ENCODE data around the gene DNHD1.

Gene DNHD1

DNA sequence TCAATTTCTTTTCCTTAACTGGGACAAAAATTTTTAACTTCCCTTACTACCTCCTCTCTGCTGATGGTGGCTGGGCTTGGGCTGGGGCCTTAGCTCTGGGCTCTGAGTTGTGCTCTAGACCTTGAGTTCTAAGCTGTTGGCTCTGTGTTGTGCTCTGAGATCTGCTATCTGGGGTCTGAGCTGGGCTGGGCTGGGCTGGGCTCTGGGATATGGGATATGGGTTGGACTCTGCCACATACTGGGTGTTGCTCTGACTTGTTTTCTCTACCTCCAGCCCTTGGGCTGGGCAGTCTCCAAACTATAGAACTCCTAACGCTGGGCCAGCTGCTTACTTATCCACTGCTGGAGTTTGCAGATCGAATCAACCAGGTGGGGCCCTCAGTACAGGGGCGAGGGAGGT is 41.9 kb downstream of the DNHD1 start:
- H3K4me3 Mint-ChIP-seq: no peak overlapping the region
- H3K9me3 Mint-ChIP-seq: no peaks in the 10 kb centered on the region
- no peaks in the 10 kb centered on the region for H3K27me3 Mint-ChIP-seq
- H3K4me1 Mint-ChIP-seq: no peaks in the 10 kb centered on the region
- H3K27ac Mint-ChIP-seq: no peak overlapping the region
- H3K36me3 Mint-ChIP-seq: peaks cover 9% of the 10 kb centered on the region

DNA sequence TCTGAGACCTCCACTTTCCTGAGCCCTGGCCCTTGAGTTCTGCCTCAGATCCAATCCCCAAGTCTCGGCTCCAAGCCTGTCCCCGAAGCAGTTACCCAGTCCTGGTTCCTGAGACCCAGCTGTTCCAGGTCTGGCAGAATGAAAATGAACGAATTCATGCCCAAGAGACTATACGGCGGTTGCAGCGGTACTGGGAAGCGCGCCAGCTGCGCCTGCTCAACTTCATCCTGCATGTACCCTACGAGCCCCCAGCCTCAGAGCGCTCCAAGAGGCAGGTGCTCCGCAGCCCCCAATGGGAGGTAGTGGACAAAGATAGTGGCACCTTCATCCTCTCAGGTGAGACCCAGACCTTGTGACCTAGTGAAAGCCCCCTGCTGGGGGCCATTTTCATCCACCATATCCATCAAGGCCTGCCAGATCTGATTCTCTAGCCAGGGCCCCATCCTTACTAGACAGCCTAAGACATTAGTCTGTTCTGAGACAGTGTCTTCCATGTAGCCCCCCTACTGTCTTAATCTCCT is 42.7 kb downstream of the DNHD1 start:
- H3K27ac Mint-ChIP-seq: no peak overlapping the region

DNA sequence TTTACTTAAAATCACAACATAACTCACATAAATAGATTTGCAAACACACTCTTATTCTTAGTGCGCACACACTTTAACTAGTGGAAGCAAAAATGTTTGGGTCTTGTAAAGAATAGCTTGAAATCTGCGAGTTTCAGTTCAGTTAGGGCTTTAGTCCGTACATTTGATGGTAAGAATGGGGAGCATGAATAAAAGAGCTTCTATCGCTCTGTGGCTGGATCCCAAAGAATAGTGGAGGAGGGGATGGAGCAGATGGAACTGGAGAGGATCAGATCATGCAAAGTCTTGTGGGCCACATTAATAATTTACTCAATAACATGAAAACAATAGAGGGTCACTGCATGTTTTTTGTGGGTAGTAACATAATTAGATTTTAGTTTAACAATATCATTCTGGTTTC is 44.3 kb downstream of the DNHD1 start:
- Mint-ChIP-seq H3K4me3 (no peak overlapping the region), H3K36me3 (peaks cover 10% of the 10 kb centered on the region), H3K4me1 (no peaks in the 10 kb centered on the region), H3K9me3 (no peaks in the 10 kb centered on the region), H3K27ac (no peak overlapping the region), H3K27me3 (no peaks in the 10 kb centered on the region)

More for the DNA sequence above, 42.7 kb downstream of the DNHD1 start:
- Mint-ChIP-seq H3K4me1 (no peaks in the 10 kb centered on the region), H3K27me3 (no peaks in the 10 kb centered on the region), H3K9me3 (no peaks in the 10 kb centered on the region), H3K4me3 (no peak overlapping the region), H3K36me3 (peaks cover 13% of the 10 kb centered on the region)

GRCh38 chr11:6542727-6543126 is 45.6 kb downstream of the DNHD1 start:
- Mint-ChIP-seq H3K36me3 (peaks cover 10% of the 10 kb centered on the region), H3K9me3 (no peaks in the 10 kb centered on the region), H3K4me1 (no peaks in the 10 kb centered on the region), H3K4me3 (no peak overlapping the region), H3K27me3 (no peaks in the 10 kb centered on the region), H3K27ac (no peak overlapping the region)

DNA sequence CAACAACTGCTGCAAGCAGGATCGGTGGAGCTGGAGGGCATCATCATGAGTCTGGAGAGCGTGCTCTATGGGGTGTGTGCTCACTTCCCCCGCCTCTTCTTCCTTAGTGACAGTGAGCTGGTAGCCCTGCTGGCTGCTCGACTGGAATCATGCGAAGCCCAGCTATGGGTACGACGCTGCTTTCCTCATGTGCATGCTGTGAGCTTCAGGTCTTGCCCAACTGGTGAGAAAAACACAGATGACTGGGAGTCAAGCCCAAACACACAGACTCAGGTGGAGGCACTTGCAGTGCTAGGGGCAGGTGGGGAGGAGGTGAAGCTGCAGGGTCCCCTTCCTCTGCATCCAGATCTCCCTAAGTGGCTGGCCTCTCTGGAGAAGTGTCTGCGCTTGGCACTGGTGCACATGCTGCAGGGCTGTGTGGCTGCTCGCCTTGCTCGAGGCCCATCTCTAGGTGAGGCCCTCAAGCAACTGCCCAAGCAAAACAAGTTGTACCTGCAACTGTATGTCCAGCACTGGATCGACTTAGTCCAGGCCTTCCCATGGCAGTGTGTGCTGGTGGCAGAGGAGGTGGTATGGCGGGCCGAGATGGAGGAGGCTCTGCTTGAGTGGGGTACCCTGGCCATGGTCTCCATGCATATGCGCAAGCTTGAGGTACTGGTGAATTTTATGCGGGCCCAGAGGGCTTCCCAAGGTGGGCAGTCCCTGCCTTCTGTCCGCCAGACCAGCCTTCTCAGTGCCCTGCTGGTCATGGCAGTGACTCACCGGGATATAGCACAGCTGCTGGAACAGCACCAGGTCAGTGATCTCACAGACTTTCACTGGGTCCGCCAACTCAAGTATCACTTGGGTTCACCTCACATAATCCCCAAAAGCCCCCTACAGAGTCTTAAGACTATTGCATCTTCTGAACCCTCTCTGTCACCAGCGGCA is 48.1 kb downstream of the DNHD1 start:
- H3K36me3 Mint-ChIP-seq: peaks cover 10% of the 10 kb centered on the region
- no peaks in the 10 kb centered on the region for H3K27me3 Mint-ChIP-seq
- no peak overlapping the region for H3K27ac Mint-ChIP-seq
- no peaks in the 10 kb centered on the region for H3K4me1 Mint-ChIP-seq
- H3K4me3 Mint-ChIP-seq: no peak overlapping the region
- H3K9me3 Mint-ChIP-seq: no peaks in the 10 kb centered on the region

DNA sequence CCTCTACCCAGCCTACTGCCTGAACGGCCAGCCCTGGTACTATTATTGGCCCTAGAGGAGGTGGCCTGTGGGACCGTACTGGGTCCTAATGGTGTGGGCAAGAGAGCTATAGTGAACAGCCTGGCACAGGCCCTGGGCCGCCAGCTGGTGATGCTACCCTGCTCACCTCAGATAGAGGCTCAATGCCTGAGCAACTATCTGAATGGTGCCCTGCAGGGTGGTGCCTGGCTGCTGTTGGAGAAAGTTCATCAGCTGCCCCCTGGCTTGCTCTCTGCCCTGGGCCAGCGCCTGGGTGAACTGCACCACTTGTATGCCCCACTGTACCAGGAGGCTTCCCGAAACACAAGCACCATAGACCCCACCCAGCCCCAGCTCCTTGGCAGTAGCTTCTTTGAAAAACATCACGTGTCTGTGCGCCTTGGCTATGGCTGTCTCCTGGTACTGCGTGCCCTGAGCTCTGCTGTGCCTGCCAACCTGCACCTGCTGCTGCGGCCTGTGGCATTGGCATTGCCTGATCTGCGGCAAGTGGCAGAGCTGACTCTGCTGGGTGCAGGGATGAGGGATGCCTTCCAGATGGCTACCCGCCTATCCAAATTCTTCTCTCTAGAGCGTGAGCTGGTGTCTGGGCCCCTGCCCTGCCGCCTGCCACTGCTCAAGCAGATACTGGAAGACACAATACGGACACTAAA is 49.0 kb downstream of the DNHD1 start:
- no peaks in the 10 kb centered on the region for H3K9me3 Mint-ChIP-seq
- no peak overlapping the region for H3K27ac Mint-ChIP-seq
- no peak overlapping the region for H3K4me3 Mint-ChIP-seq
- H3K27me3 Mint-ChIP-seq: no peaks in the 10 kb centered on the region
- peaks cover 10% of the 10 kb centered on the region for H3K36me3 Mint-ChIP-seq
- no peaks in the 10 kb centered on the region for H3K4me1 Mint-ChIP-seq

- Mint-ChIP-seq H3K27ac (no peak overlapping the region), H3K27me3 (no peaks in the 10 kb centered on the region), H3K9me3 (no peaks in the 10 kb centered on the region), H3K4me1 (no peaks in the 10 kb centered on the region), H3K4me3 (no peak overlapping the region), H3K36me3 (peaks cover 10% of the 10 kb centered on the region)
Measured at GRCh38 chr11:6546735-6547134, 49.7 kb downstream of the DNHD1 start.

DNA sequence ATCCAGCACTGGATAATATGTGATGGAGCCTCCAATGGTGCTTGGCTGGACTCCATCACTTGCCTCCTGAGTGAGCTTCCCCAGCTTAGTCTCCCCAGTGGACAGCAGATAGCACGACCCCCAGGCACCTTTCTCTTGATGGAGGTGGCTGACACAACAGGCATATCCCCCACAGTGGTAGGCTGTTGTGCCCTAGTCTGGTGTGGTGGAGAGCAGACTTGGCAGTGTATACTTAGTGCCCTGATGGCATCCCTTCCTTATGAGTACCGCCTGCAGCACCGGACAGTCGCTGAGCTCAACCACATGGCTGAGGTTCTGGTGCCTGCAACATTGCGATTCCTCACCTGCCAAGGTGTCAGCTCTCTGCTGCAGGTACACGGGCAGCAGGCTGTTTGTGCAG is 50.1 kb downstream of the DNHD1 start:
- H3K27me3 Mint-ChIP-seq: no peaks in the 10 kb centered on the region
- H3K27ac Mint-ChIP-seq: no peak overlapping the region
- no peaks in the 10 kb centered on the region for H3K9me3 Mint-ChIP-seq
- H3K4me3 Mint-ChIP-seq: no peak overlapping the region
- H3K36me3 Mint-ChIP-seq: peaks cover 7% of the 10 kb centered on the region
- no peaks in the 10 kb centered on the region for H3K4me1 Mint-ChIP-seq

DNA sequence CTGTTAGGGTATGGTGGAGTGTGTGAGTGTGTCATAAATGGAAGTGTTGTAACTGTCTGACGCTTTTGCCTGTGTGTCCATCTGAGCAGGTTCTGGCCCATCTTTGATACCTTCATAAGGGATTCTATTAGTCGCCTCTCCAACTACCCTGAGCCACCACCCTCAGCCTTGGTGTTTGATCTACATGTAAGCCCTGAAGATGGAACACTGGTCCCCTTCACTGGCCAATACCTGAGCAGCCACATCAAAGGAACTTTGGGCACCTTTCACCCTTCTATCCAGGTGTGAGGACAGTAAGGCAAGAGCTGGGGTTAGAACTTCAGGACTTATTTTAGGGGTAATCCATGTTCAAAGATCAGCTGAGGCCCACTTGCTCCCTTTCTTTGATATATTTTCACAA is 51.0 kb downstream of the DNHD1 start:
- Mint-ChIP-seq H3K27ac (no peak overlapping the region), H3K4me1 (no peaks in the 10 kb centered on the region), H3K9me3 (no peaks in the 10 kb centered on the region), H3K4me3 (no peak overlapping the region), H3K27me3 (no peaks in the 10 kb centered on the region), H3K36me3 (peaks cover 4% of the 10 kb centered on the region)

DNA sequence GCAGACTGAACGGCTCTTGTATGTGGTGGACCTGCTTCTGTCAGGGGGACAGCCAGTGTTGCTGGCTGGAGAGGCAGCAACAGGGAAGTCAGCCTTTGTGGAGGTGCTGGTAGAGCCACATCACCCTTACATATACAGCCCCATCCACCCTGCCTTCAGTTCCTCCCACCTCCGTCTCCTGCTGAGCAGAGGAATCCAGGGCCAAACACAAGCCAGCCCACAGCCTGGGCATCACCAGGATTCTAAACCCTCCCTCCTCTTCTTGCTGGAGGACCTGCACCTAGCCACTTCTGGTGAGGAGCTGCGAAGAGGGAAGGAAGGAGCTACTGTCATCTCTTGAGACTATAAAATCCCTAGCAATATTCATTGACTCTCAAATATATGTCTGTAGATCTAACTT is 51.6 kb downstream of the DNHD1 start:
- H3K36me3 Mint-ChIP-seq: peaks cover 4% of the 10 kb centered on the region
- no peak overlapping the region for H3K4me3 Mint-ChIP-seq
- no peaks in the 10 kb centered on the region for H3K9me3 Mint-ChIP-seq
- no peaks in the 10 kb centered on the region for H3K4me1 Mint-ChIP-seq
- H3K27ac Mint-ChIP-seq: no peak overlapping the region
- no peaks in the 10 kb centered on the region for H3K27me3 Mint-ChIP-seq

- Mint-ChIP-seq H3K4me1 (no peaks in the 10 kb centered on the region), H3K36me3 (peaks cover 1% of the 10 kb centered on the region), H3K27me3 (no peaks in the 10 kb centered on the region), H3K27ac (no peak overlapping the region), H3K9me3 (no peaks in the 10 kb centered on the region), H3K4me3 (no peak overlapping the region)
Measured at GRCh38 chr11:6553634-6554033, 56.6 kb downstream of the DNHD1 start.

DNA sequence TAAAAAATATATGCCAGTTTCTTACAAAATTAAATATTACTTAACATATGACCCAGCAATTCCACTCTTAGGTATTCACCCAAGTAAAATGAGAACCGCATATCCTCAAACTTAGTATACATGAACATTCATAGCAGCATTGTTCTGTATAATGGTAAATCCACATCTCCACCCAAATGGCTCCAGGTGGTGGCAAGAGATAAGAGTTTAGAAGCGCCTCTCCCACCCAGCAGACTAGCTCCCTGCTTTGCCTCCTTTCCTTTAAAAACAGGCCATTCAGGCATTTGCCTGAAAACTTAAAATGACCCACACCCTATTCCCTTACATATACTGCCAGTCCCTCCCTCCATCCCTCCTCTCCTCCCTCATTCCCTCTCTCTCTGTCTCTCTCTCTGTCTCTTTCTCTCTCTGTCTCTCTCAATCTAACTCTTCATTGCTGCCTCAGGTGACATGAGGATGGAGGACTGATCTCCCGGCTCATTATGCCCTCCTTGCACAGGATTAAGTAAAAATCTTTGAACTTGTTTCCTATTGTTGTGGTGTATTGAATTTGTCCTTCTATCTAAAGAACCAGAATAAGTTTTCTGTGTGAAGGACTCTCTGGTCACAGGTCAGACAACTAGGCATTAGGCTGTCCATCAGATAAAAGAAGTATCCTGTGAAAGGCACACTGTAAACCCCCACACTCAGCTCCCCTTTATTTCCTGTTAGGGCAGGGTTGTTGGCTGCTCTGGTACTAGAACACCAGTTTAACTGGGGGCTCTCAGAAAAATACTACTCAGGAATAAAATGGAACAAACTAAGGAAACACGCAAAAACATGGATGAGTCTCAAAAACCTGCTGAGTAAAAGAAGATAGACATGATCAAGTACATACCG is 58.0 kb downstream of the DNHD1 start:
- Mint-ChIP-seq H3K27ac (no peak overlapping the region), H3K27me3 (no peaks in the 10 kb centered on the region), H3K9me3 (no peaks in the 10 kb centered on the region), H3K4me1 (no peaks in the 10 kb centered on the region), H3K4me3 (no peak overlapping the region), H3K36me3 (peaks cover 5% of the 10 kb centered on the region)

GRCh38 chr11:6556139-6556949 is 59.3 kb downstream of the DNHD1 start:
- Mint-ChIP-seq H3K4me3 (no peak overlapping the region), H3K9me3 (no peaks in the 10 kb centered on the region), H3K27ac (no peak overlapping the region), H3K27me3 (no peaks in the 10 kb centered on the region), H3K36me3 (peaks cover 5% of the 10 kb centered on the region), H3K4me1 (no peaks in the 10 kb centered on the region)

- H3K4me1 Mint-ChIP-seq: no peaks in the 10 kb centered on the region
- H3K27me3 Mint-ChIP-seq: no peaks in the 10 kb centered on the region
- peaks cover 6% of the 10 kb centered on the region for H3K36me3 Mint-ChIP-seq
- no peak overlapping the region for H3K4me3 Mint-ChIP-seq
- H3K27ac Mint-ChIP-seq: no peak overlapping the region
- H3K9me3 Mint-ChIP-seq: no peaks in the 10 kb centered on the region
Measured at GRCh38 chr11:6557063-6557462, 60.0 kb downstream of the DNHD1 start.
